ENCODE data around the gene HK2. TPM values are rescaled to one million over a fixed set of nuclear protein-coding genes. Genes with fewer than 3 reads are reported as not detected.

The HK2 gene
- total and polyA plus RNA-seq, 2 donors (not counting 3 experiments of a cell fraction or from before 2014, with no cell fraction given) = 3.4 to 13.0 TPM

DNA sequence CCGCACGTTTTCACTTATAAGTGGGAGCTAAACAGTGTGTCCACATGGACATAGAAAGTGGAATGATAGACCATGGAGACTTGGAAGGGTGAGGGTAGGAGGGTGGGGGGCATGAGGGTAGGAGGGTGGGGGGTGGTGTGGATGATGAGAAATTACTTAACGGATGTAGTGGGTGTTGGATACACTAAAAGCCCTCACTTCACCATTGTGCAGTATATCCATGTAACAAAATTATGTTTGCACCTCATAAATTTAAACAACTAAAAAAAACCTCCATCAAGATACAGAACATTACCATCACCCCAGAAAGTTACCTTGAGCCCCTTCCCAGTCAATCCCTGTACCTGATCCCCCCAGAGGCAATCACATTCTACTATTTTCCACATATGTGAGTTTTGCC, 26.2 kb downstream of the HK2 start:
- H3K36me3 ChIP-seq (ENCODE audit: control insufficient read depth in 2 of 2, extremely low read depth in 1 of 2, insufficient read depth in 2 of 2, low read length in 2 of 2) = no peaks in the 10 kb centered on the region
- TF ChIP-seq POLR2AphosphoS5 (IDR thresholded peaks at IDR 0.05; ENCODE audit: insufficient read depth, low read depth, low read length) (no peak), EZH2 (IDR thresholded peaks at IDR 0.05; ENCODE audit: borderline replicate concordance, low read depth, low read length, severe bottlenecking) (no peak), JUN (IDR thresholded peaks at IDR 0.05; ENCODE audit: borderline replicate concordance, insufficient read depth, insufficient read length, low read depth) (no peak), MYC (IDR thresholded peaks at IDR 0.05; ENCODE audit: low read depth, low read length) (no peak), FOS (IDR thresholded peaks at IDR 0.05; ENCODE audit: borderline replicate concordance, insufficient read depth, low read length) (no peak), POLR2A (IDR thresholded peaks at IDR 0.05; ENCODE audit: low read depth, low read length) (no peak), GATA2 (IDR thresholded peaks at IDR 0.05; ENCODE audit: insufficient read depth, insufficient read length, low read depth, low read length) (no peak)
- TF ChIP-seq, protein P1, sequence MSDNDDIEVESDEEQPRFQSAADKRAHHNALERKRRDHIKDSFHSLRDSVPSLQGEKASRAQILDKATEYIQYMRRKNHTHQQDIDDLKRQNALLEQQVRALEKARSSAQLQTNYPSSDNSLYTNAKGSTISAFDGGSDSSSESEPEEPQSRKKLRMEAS (IDR thresholded peaks at IDR 0.05; ENCODE audit: insufficient read depth, insufficient read length) = no peak
- TF ChIP-seq, protein P2, sequence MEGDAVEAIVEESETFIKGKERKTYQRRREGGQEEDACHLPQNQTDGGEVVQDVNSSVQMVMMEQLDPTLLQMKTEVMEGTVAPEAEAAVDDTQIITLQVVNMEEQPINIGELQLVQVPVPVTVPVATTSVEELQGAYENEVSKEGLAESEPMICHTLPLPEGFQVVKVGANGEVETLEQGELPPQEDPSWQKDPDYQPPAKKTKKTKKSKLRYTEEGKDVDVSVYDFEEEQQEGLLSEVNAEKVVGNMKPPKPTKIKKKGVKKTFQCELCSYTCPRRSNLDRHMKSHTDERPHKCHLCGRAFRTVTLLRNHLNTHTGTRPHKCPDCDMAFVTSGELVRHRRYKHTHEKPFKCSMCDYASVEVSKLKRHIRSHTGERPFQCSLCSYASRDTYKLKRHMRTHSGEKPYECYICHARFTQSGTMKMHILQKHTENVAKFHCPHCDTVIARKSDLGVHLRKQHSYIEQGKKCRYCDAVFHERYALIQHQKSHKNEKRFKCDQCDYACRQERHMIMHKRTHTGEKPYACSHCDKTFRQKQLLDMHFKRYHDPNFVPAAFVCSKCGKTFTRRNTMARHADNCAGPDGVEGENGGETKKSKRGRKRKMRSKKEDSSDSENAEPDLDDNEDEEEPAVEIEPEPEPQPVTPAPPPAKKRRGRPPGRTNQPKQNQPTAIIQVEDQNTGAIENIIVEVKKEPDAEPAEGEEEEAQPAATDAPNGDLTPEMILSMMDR (IDR thresholded peaks at IDR 0.05; ENCODE audit: extremely low read depth in 1 of 2, insufficient read depth in 1 of 2, low read depth in 1 of 2, low read length in 2 of 2) = no peak
- H4K20me1 ChIP-seq (replicated peaks; ENCODE audit: control insufficient read depth, extremely low read depth, insufficient read depth, low read length) = no peaks in the 10 kb centered on the region
- H3K9me3 ChIP-seq (replicated peaks; ENCODE audit: control insufficient read depth, insufficient read depth, low read length) = no peaks in the 10 kb centered on the region
- FAIRE-seq (no peak), DNase-seq (ENCODE audit: low read depth, low spot score) (no peak)
- H3K9me1 ChIP-seq (replicated peaks; ENCODE audit: control insufficient read depth, extremely low read depth, insufficient read depth, low read length) = no peaks in the 10 kb centered on the region
- H3K4me2 ChIP-seq (ENCODE audit: insufficient read depth, low read length) = no peak overlapping the region
- H3K4me1 ChIP-seq (ENCODE audit: control insufficient read depth, extremely low read depth, insufficient read depth, low read length) = no peaks in the 10 kb centered on the region
- ChIA-PET POLR2A (interaction anchor here (0.6 kb wide), 1 partner anchor 25 kb away, joined by 5 read pairs; no protein-coding TSS in a partner anchor), CTCF (no interaction called here)
- H3K4me3 ChIP-seq (replicated peaks in 1 of 3; ENCODE audit: insufficient read depth in 1 of 3, low read depth in 1 of 3, low read length in 3 of 3) = no peak overlapping the region
- H2AFZ ChIP-seq (ENCODE audit: low read depth, low read length) = no peak overlapping the region
- dilution Hi-C loops (cut with MboI; ENCODE audit: extremely low pct_ligation_motif_present, low sequenced_read_pairs) (no loop called here), intact Hi-C loops (cut with micrococcal nuclease) (no loop called here)
- H3K27me3 ChIP-seq (ENCODE audit: control insufficient read depth in 2 of 2, insufficient read depth in 2 of 2, low read length in 2 of 2) = no peaks in the 10 kb centered on the region
- H3K27ac ChIP-seq (ENCODE audit: insufficient read depth, low read depth, low read length) = no peak overlapping the region
- no peak overlapping the region for H3K9ac ChIP-seq (replicated peaks; ENCODE audit: extremely low read depth, insufficient read depth, low read length)
- H3K79me2 ChIP-seq (ENCODE audit: control insufficient read depth, insufficient read depth, low read length) = no peaks in the 10 kb centered on the region
- no TSS peak for BruUV-seq (replicated peaks)
